Mononuclear cell (primary cell): ENCODE data around the gene PHF14. TPM values are rescaled to one million over a fixed set of nuclear protein-coding genes. Genes with fewer than 3 reads are reported as not detected.

Experiments
- H3K27me3 ChIP-seq: 2 replicates; pipeline ENCODE4 v1.6.0; 2011; ENCODE audit warnings: low read length, control low read depth; ENCODE audit not compliant: insufficient read depth
- H3K4me1 ChIP-seq: 2 replicates; pipeline ENCODE4 v1.5.1; 2011; ENCODE audit warnings: mild to moderate bottlenecking, low read length, control low read depth; ENCODE audit not compliant: insufficient read depth
- H3K4me3 ChIP-seq: 2 replicates; pipeline ENCODE4 v1.5.1; 2011; ENCODE audit warnings: mild to moderate bottlenecking, low read length, moderate library complexity
- H3K9me3 ChIP-seq: 2 replicates; pipeline ENCODE4 v1.5.1; 2011; ENCODE audit warnings: low read depth, mild to moderate bottlenecking, control low read depth, low read length
- total RNA-seq: library from RNA; depleted of rRNA; stranded (reverse); fragments of >200 nt; gene quantifications from one replicate; pipeline ENCODE4 v1.2.3, GENCODE V29; 2012

Gene PHF14
- total RNA-seq, 1 donor, result 21.9 TPM

DNA sequence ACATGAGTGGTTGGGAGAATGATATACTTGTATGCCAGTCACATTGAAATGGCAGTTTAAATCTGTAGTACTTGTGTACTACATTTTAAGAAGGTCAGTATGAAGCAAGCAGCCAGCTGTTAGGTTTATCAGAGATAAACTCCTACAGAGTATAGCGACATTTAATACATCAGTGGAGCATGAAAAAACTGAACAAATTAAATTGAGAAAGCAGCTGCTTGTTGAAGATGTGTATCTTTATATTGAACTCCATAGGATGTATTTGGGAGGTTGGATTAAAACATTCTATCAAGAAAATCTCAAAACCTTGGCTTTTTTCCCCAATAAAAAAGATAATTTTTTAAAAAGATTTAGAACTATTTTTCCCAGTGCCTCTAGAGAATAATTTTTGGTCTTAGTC is 47.8 kb downstream of the PHF14 start:
- H3K9me3 ChIP-seq, result no peaks in the 10 kb centered on the region
- no peak overlapping the region for H3K4me3 ChIP-seq
- H3K4me1 ChIP-seq, result no peaks in the 10 kb centered on the region
- no peaks in the 10 kb centered on the region for H3K27me3 ChIP-seq

DNA sequence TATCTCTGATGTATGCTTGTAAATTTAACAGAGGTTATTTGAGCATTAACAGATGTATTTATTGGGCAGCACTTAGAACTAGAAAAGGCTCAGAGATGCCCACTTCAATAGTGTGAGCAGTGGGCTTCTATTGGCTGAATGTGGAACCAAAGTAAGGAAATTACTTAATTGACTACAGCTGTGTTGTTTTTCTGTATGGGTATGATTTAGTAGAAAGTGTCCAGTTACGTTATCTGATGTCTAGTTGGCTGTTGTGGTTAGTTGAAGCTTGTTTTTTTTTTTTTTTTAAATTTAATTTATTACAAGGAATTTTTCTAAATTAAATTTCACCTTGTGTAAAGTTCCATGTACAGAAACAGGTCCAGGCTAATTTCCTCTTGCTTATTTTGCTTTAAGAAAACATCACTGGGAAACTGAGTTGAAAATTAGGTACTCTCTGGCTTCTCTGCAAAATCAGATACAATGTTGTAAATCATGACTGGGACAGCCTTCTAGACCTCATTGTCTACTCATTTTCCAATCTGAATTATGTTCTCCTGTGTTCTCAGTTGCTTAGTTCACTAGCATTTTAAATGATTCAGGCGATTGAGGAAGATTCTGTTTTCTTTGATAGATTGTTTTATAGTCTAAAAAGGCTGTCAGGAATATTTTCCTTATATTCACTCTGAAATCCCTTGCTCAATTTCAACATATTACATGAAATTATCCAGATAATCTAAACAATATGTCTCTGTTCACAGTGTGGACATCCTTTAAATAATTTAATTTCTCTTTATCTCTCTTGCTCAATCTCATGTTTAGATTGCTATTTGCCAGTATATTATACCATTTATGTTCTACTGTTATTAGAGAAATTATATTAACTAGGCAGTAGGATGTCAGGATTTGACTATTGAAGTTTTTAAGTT is 53.0 kb downstream of the PHF14 start:
- Histone ChIP-seq H3K4me3 (no peak overlapping the region), H3K27me3 (no peaks in the 10 kb centered on the region), H3K9me3 (no peaks in the 10 kb centered on the region), H3K4me1 (no peaks in the 10 kb centered on the region)

- Histone ChIP-seq H3K9me3 (no peaks in the 10 kb centered on the region), H3K4me1 (no peaks in the 10 kb centered on the region), H3K4me3 (no peak overlapping the region), H3K27me3 (no peaks in the 10 kb centered on the region)
Measured at GRCh38 chr7:11035661-11036060, 62.0 kb downstream of the PHF14 start.

DNA sequence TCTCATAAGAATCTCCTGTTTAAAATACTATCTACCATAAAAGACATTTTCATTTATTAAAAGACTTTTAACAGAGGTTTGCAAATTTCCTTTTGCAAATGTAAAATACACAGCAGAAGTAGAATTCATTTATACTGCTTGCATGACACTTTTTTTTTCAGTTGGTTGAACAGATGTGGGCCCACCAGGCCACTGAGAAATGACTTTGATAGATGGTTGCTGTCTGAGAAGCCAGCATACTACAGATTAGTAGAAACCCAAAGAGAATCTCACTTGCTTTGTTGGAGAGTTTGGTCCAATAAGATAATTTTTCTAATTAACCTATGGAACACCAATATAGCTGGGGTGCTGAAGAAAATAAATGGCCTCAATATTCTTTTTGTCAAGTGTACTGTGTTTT is 66.3 kb downstream of the PHF14 start:
- Histone ChIP-seq H3K4me1 (no peaks in the 10 kb centered on the region), H3K4me3 (no peak overlapping the region), H3K27me3 (no peaks in the 10 kb centered on the region), H3K9me3 (no peaks in the 10 kb centered on the region)

DNA sequence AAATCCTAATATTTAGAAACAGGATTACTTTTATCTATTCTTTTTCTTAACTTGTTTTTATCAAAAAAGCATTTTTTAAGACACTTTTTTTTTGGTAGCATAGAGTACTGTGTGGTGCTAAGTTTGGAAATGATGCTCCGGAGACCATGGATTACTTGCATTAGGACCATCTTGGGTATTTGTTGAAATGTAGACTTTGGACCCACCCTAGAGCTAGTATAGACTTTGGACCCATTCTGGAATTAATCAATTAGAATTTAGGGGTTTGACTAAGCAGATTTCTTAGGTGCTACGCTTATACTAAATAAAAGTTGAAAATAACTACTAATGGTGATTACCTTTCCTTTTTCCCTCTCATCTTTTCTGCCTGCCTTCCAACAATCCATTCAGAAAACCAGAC is 80.4 kb downstream of the PHF14 start:
- Histone ChIP-seq H3K4me3 (no peak overlapping the region), H3K27me3 (no peaks in the 10 kb centered on the region), H3K9me3 (no peaks in the 10 kb centered on the region), H3K4me1 (no peaks in the 10 kb centered on the region)

- Histone ChIP-seq H3K9me3 (no peaks in the 10 kb centered on the region), H3K4me1 (no peaks in the 10 kb centered on the region), H3K4me3 (no peak overlapping the region), H3K27me3 (no peaks in the 10 kb centered on the region)
Measured at GRCh38 chr7:11060893-11061292, 87.2 kb downstream of the PHF14 start.

- no peaks in the 10 kb centered on the region for H3K9me3 ChIP-seq
- H3K4me1 ChIP-seq, result no peaks in the 10 kb centered on the region
- H3K4me3 ChIP-seq, result no peak overlapping the region
- no peaks in the 10 kb centered on the region for H3K27me3 ChIP-seq
Measured at GRCh38 chr7:11062110-11062509, 88.4 kb downstream of the PHF14 start.

GRCh38 chr7:11069591-11069990 is 95.9 kb downstream of the PHF14 start:
- Histone ChIP-seq H3K27me3 (no peaks in the 10 kb centered on the region), H3K9me3 (no peaks in the 10 kb centered on the region), H3K4me3 (no peak overlapping the region), H3K4me1 (no peaks in the 10 kb centered on the region)

DNA sequence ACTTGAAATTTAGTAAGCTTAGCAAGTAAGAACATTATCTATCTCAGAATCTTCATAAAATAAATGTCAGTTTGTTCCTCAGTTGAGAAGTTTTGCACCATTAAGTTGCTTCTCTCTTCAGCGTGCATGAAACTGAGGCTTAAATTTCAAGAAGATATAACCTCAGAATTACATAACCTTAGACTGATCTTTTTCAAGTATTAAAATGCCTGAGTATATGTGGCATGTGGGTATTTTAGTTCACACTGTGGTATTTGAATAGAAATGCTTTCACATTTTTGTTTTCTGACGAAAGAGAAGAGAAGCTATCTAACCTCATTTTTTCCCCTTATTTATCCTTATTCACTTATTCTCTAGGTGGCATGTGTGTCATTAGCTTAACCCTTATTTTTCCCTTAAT is 104.1 kb downstream of the PHF14 start:
- H3K27me3 ChIP-seq, result no peaks in the 10 kb centered on the region
- H3K4me3 ChIP-seq, result no peak overlapping the region
- H3K9me3 ChIP-seq, result no peaks in the 10 kb centered on the region
- no peaks in the 10 kb centered on the region for H3K4me1 ChIP-seq

DNA sequence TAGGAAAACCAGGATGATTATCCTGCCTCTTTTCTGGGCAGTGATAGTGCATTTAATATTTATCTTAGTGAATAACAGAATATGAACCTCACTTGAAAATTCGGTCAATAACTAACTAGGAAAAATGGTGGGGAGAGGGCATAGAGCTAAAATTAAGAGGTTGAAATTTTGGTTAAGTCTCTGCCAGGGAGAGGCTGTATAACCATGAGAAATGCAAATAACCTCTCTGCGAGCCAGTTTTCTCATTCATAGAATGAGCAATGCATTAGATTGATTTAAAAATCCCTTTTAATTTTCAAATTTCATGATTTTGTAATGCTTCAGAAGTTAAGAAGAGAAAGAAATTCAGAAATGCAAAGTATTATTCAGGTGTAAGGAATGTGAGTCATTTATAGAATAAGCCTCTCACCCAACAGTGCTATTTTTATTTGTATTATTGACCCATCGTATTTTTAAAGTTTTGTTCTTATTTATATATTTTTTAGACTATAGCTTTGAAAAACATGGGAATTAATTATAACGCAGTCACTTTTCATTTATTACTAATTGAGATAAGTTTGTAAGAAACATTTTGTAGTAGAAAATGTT is 104.7 kb downstream of the PHF14 start:
- H3K9me3 ChIP-seq, result no peaks in the 10 kb centered on the region
- no peak overlapping the region for H3K4me3 ChIP-seq
- H3K27me3 ChIP-seq, result no peaks in the 10 kb centered on the region
- H3K4me1 ChIP-seq, result no peaks in the 10 kb centered on the region

DNA sequence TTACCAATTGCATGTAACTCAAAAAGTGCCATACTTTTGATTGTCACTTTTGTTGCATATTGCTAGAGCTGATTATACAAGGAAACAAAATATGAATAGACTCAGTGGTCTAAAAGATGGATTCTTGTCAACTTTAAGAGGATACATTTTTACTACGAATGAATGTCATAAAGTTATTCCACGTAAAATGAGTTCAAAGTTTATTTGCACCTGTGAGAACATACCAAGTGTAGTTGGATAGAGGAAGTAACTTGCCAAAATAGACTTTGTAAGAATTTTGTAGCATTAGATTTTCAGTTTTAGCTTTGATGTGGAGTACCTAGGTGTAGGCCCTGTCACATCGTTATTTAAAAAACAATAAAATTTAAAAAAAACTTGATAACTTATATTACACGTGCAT is 106.2 kb downstream of the PHF14 start:
- Histone ChIP-seq H3K9me3 (no peaks in the 10 kb centered on the region), H3K4me1 (no peaks in the 10 kb centered on the region), H3K27me3 (no peaks in the 10 kb centered on the region), H3K4me3 (no peak overlapping the region)

DNA sequence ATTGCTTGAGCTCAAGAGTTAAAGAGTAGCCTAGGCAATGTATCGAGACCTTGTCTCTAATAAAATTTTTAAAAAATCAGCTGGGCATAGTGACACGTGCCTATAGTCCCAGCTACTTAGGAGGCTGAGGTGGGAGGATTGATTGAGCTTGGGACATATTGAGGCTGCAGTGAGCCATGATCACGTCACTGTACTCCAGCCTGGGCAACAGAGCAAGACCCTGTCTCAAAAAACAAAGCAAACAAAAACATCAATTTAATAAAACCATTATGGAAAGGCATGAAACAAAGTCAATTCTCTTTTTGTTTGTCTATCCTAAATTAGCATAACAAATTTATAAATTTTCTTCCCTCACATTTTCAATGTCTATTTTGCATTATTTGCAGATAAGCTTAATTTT is 108.4 kb downstream of the PHF14 start:
- no peaks in the 10 kb centered on the region for H3K9me3 ChIP-seq
- H3K27me3 ChIP-seq, result no peaks in the 10 kb centered on the region
- H3K4me3 ChIP-seq, result no peak overlapping the region

DNA sequence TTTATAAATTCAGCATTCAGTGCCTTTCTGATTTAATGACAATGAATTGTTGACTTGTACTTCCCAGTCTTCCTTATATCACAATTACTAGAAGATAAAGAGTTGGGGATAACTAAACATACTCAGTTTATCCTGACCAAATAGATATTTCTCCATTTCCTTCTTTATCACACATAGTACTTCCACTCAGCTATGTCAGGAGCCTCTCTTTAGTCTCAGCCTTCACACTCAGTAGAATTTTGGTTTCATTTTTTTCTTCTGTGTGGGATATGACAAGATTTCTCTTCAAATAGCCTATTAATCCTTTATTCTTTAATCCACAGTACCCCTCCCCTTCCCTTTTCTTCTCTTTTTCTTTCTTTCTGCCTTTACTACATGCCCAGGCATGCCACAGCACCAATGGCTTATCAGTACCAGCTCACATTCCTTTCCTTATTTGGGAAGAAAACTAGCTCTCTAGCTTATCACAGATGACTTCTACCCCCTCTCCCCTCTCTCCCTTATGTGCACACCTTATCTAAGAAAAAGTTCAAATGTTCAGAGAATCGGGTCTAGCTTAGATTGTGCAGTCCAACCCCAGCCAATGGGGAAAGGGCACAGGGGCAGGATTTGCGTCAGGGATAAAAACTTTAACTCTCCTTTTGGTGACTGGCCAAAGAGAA is 109.0 kb downstream of the PHF14 start:
- no peaks in the 10 kb centered on the region for H3K9me3 ChIP-seq
- no peaks in the 10 kb centered on the region for H3K4me1 ChIP-seq
- H3K4me3 ChIP-seq, result no peak overlapping the region
- H3K27me3 ChIP-seq, result no peaks in the 10 kb centered on the region

More for the DNA sequence above, 108.4 kb downstream of the PHF14 start:
- no peaks in the 10 kb centered on the region for H3K4me1 ChIP-seq

DNA sequence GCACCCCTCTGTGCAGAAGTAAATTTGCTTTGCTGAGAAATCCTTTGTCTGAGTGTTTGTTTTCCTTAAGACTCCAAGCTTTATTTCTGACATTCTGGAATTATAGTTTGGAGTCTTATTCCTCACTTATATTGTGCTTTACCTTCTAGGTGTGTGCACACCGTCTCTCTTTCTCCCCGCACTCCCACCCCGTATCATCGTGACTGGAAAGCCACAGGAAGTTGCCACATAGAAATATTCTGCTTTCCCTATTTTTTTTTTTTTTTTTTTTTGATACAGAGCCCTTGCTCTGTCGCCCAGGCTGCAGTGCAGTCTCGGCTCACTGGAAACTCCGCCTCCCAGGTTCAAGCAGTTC is 109.5 kb downstream of the PHF14 start:
- no peaks in the 10 kb centered on the region for H3K4me1 ChIP-seq
- H3K27me3 ChIP-seq, result no peaks in the 10 kb centered on the region
- H3K4me3 ChIP-seq, result no peak overlapping the region
- H3K9me3 ChIP-seq, result no peaks in the 10 kb centered on the region

DNA sequence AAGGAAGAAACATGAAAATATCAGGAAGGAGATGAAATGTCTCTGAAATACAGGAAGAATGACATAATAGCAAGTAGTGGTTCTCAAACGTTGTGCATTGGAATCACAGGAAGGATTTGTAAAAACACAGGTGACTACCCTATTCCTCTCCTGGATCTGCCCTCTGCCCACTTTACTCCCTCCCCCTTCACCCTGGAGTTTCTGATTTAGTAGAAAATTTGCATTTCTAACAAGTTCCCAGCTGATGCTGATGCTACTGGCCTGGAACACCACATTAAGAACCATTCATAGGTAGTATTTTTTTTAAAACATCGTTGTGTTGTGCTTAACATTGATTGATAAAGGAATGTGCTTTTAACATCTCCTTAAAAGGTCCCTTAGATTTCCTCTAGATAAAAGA is 130.9 kb downstream of the PHF14 start:
- Histone ChIP-seq H3K4me1 (no peaks in the 10 kb centered on the region), H3K4me3 (no peak overlapping the region), H3K9me3 (no peaks in the 10 kb centered on the region), H3K27me3 (no peaks in the 10 kb centered on the region)
